SW480 (cell line): ENCODE data around the gene ACAP1.
"Not testable (repeated sequence)": the region's sequence is repeated elsewhere in the genome, so short reads cannot be mapped to it uniquely, and the experiment has no call there.

Experiments
- DNase-seq: peaks from one replicate; pipeline ENCODE4 v3.0.0-alpha.2; 2016; ENCODE audit warnings: low spot score

The ACAP1 gene

GRCh38 chr17:7354262-7354843, 18.0 kb downstream of the ACAP1 start:
- peak; percentile 96 for DNase-seq

- DNase-seq, result no peak
These were observed 18.7 kb downstream of the ACAP1 start, which contains the start of gene TMEM95 for GRCh38 chr17:7355053-7355452. TSS of gene TMEM95 (plus strand) at chr17:7355156. CDS start at chr17:7355205, 49 bp downstream.

- no peak for DNase-seq
These were observed 19.2 kb downstream of the ACAP1 start for GRCh38 chr17:7355573-7355972.

- DNase-seq, result peak; percentile 75
These were observed 19.8 kb downstream of the ACAP1 start for GRCh38 chr17:7356072-7356549.

GRCh38 chr17:7356756-7357155, 20.4 kb downstream of the ACAP1 start:
- no peak for DNase-seq

GRCh38 chr17:7357381-7357780, 21.1 kb downstream of the ACAP1 start:
- DNase-seq, result no peak

GRCh38 chr17:7361906-7362305, 25.6 kb downstream of the ACAP1 start:
- no peak for DNase-seq

- no peak for DNase-seq
These were observed 27.0 kb downstream of the ACAP1 start for GRCh38 chr17:7363311-7363710.

GRCh38 chr17:7365963-7366362, 29.6 kb downstream of the ACAP1 start:
- DNase-seq, result not testable (repeated sequence)

GRCh38 chr17:7367083-7367482, 30.8 kb downstream of the ACAP1 start:
- no peak for DNase-seq

GRCh38 chr17:7367918-7368598, 31.7 kb downstream of the ACAP1 start:
- no peak for DNase-seq

GRCh38 chr17:7368599-7368994, 32.3 kb downstream of the ACAP1 start:
- DNase-seq, result not testable (repeated sequence)

GRCh38 chr17:7369825-7370224, 33.5 kb downstream of the ACAP1 start:
- DNase-seq, result no peak

GRCh38 chr17:7370853-7371252, 34.5 kb downstream of the ACAP1 start:
- DNase-seq, result no peak

- DNase-seq, result no peak
These were observed 38.0 kb downstream of the ACAP1 start for GRCh38 chr17:7374353-7374752.

GRCh38 chr17:7379134-7379533, 42.8 kb downstream of the ACAP1 start:
- DNase-seq, result no peak

GRCh38 chr17:7380321-7380720, 44.0 kb downstream of the ACAP1 start:
- no peak for DNase-seq

GRCh38 chr17:7380855-7381683, 44.7 kb downstream of the ACAP1 start, which contains the start of gene TNK1:
TSS of gene TNK1 (plus strand) at chr17:7381089. CDS start at chr17:7382927, 1,838 bp downstream.
- DNase-seq, result peak; percentile 59

- no peak for DNase-seq
These were observed 46.6 kb downstream of the ACAP1 start for GRCh38 chr17:7382901-7383300.

- DNase-seq, result no peak
These were observed 47.0 kb downstream of the ACAP1 start for GRCh38 chr17:7383371-7383741.

- DNase-seq, result no peak
These were observed 47.6 kb downstream of the ACAP1 start for GRCh38 chr17:7383742-7384488.

GRCh38 chr17:7384489-7385081, 48.3 kb downstream of the ACAP1 start:
- no peak for DNase-seq
